HG03064 (cell line): ENCODE data around the gene CACNB1.

Experiments
- ATAC-seq: cut with Tn5 transposase; IDR thresholded peaks from one replicate; pipeline ENCODE4 v1.9.1; 2021; ENCODE audit warnings: low read depth; ENCODE audit not compliant: unreplicated experiment

Gene CACNB1

GRCh38 chr17:39197380-39198185 lies at the start of gene CACNB1:
TSS of gene CACNB1 (minus strand) at chr17:39197669. CDS start at chr17:39197495, 174 bp downstream.
- ATAC-seq: no peak

DNA sequence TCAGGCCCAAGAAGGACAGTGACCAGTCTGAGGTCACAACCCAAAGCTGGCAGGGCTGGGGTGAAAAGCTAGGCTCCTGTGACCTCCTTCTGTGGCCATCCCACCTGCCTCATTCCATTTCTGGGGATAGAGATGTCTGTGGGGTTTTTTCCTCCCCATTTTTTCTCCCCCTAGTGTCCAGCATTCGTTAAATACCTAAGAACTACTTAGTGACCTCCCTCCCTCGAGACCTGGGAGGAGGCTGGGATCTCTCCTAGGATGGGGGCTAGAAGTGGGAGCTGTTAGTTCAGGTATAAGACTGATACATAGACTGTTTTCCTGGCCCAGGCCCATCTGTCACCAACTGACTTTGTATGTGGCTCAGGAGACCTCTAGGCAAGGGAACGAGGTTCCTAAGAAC lies 48.8 kb upstream of the CACNB1 start:
- ATAC-seq: no peak

- no peak for ATAC-seq
Observed at GRCh38 chr17:39244600-39245570, 47.4 kb upstream of the CACNB1 start.

DNA sequence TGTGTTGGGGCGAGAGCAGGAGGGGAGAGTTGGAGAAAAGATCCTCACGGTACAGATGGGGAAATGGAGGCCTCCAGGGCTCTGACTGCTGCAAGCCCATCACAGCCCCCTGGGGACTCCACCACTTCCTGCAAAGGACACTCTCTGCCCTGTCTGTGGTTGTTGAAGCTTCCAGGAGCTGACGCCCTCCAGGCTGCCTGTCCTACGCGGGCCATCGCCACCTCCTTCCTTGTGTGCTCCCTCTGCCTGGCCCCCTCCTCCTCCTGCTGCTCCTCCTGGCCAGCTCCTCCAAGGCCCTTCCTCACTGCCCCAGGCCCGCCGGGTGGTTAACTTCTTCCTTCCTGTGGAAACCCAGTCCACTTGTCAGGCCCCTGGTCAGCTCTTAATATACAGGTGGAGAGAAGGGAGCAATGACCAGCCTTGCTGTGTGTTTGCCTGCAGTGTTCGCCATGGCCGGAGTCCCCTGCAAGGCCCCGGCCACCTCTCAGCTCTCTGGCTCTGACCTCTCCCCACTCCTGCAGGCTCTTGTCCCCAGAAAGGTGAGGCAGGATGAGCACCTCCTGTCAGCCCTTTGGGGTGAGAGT lies 46.6 kb upstream of the CACNB1 start:
- ATAC-seq: no peak

GRCh38 chr17:39243155-39243554 lies 45.7 kb upstream of the CACNB1 start:
- no peak for ATAC-seq

DNA sequence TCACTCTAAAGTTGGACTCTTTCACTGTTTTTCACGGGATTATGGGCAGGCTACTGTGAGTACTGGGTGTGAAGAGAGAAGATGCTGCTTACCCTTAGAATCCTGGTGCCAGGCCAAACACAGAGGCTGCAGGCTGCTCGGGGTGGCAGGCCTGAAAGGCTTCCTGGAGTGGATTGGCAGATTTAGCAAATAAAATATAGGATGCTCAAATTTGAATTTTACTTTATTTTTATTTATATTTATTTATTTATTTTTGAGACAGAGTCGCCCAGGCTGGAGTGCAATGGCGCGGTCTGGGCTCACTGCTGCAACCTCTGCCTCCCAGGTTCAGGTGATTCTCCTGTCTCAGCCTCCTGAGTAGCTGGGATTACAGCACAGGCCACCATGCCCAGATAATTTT lies 43.2 kb upstream of the CACNB1 start:
- ATAC-seq: no peak

GRCh38 chr17:39239640-39240314 lies 42.3 kb upstream of the CACNB1 start:
- no peak for ATAC-seq

- no peak for ATAC-seq
Observed at GRCh38 chr17:39238311-39238972, 41.0 kb upstream of the CACNB1 start.

DNA sequence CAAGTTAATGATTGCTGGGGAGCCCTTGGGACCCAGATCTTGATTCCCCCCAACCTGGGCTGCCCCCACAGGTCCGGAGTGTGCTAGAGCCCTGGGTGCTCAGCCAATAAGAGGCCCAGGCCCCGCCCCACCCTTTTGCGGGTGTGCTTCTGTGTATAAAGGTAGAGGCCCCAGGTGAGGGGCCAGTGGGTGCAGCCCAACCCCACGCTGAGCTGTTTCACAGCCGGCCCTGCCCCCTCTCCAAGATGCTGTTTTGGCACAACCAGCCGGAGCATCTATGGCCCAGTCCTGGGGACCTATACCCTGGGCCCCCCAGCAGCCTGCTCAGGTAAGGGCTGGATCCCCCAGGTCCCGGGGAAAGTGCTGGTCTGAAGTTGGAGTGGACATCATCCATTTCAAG lies 40.1 kb upstream of the CACNB1 start:
- no peak for ATAC-seq

- ATAC-seq: no peak
Observed at GRCh38 chr17:39236981-39237441, 39.5 kb upstream of the CACNB1 start.

DNA sequence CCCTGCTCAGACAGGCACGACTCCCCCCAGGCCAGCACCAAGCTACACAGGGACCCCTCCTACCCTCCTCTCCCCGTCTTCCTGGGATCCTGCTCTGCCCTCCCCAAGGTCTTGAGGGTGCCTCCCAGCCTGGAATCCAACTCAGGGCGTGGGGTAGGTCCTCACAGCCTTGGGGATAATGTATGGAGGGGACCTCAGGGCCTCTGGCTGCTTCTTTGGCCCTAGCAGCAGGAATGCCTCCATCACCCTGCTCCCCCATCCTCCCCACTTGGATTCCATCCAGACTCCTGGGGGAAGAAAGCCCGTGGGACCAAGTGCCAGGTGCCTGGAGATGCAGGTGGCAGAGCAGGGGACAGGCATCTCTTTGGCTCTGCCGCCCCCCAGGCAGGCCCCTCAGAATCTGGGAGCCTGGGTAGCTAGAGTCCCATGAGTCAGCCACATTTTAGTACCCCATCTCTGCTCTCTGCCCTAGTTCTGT lies 39.0 kb upstream of the CACNB1 start:
- ATAC-seq: no peak

DNA sequence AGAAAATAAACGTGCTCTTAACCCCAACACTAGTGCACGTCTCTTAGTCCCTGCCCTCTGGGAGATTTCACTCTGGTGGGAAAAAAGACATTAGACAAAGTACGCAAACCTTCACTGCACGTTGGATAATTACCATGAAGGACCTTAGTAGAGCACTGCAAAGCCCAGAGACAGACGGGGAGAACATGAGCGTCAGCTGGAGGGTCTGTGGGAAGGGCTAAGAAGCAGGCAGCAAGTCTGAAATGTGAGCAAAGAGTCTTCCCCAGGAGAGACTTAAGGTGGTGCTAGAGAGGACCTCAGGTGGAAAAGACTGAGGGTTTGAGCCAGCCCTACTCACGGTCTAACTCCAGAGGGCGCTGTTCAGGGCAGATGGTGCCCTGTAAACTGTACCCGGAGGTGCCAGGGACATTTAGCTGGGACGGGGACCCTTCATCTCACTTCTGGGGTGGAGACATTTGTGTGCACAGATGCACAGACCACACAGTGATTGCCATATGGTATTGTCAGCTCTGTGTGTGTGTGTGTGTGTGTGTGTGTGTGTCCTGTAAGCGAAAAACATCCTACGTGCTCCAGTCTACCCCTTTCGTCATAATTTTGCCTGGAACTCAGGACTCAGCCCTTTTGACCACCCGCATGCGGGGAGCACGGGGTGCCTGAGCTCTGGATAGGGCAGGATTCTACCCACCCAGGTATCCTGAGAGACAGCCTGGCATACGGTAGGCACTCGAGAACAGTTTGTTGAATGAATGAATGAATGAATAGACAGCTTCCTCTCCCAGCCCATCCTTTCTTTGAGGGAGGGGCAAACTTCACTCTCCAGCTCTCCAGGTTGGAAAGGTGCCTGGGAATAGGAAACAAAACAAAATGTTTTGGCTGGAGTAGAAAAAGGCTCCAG lies 38.3 kb upstream of the CACNB1 start:
- ATAC-seq: no peak

DNA sequence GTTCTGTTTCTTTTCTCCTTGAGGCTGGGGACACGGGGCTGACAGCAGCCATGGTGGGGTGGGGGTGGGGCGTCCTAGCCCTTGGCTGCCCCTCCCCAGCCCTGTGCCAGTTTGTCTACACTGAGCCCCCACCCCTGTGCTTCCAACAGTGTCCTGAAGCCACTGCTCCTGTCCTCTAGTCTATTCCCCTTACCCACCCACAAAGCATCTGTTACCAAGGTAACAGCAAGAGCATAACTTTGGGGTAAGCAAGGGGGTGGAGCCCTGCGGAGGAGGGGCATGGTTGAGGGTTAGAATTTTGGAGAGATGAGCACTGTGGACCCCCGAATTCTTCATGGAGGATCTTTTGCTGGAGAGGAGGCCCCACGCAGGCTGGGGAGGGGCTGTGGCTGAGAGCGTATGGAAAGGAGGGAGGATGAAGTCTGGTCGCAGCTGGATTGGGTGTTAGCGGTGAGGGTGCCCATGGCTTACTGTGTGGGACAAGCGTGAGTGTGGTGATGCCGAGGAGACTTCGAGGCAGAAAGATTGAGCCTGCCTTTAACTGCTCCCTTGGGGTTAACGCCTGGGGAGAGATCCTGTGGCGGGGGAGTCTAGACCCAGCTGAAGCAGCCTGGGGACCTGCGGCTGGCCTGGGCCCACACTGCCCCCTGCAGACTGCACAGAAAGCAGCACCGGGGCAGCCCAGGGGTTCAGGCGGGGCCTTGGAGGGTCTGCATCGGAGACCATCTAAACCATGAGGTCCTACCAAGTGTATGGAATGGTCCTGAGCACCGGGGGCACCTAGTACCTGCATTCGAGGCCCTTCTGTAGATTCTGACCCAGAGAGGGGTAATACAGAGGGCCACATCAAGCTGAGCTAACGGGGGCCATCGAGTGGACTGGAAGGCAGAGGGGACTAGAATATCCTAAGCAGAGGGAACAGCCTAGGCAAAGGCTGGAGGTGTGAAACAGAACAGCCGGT lies 34.4 kb upstream of the CACNB1 start:
- ATAC-seq: no peak

- ATAC-seq: no peak
Observed at GRCh38 chr17:39231091-39231561, 33.7 kb upstream of the CACNB1 start.

- no peak for ATAC-seq
Observed at GRCh38 chr17:39230361-39230760, 32.9 kb upstream of the CACNB1 start.

DNA sequence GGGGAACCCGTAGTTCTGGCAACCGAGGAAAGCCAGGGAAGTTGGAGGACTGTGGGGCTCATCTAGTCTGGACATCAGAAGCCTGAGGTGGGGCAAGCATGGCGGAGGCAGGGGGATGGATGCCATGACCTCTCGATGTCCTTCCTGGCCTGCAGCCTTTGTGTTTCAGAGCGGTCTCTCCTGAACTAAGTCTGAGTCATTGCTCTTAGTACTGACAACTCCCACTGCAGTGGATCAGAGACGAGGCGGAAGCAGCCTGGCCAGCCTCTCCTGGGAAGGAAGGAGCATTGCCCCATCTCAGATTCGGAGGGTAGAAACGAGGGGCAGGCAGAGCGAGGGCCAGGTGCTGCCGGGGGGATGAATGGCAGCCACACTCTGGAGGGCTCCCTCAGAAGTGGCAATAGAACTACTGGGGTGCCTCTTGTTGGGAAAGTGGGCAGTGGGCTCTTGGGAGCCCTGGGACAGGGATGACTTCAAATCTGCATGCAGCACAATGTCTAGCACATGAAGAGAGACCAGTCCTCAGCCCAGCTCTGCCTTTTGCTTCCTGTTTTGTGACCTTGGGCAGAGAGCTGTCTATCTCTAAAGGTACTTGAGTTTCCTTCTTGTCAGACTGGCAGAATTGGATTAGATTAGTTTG lies 31.9 kb upstream of the CACNB1 start:
- no peak for ATAC-seq

- no peak for ATAC-seq
Observed at GRCh38 chr17:39227364-39227919, 30.0 kb upstream of the CACNB1 start.
